Skin of body (tissue), 2 donors: ENCODE measurements around the gene HK1. TPM values are rescaled to one million over a fixed set of nuclear protein-coding genes. Genes with fewer than 3 reads are reported as not detected.
"Not testable (repeated sequence)": the region's sequence is repeated elsewhere in the genome, so short reads cannot be mapped to it uniquely, and the experiment has no call there.

Experiments
- DNase-seq: peaks from one replicate; lab custom pipeline; 2025; lab: John Stamatoyannopoulos, UW
- total RNA-seq: library from RNA; depleted of rRNA; stranded (reverse); fragments of >200 nt; gene quantifications from one replicate; pipeline ENCODE4 v1.2.3, GENCODE V29; 2014

HK1 gene
- total RNA-seq, 1 donor from 2014 or later: 50.6 TPM

GRCh38 chr10:69446650-69447151, 168.4 kb downstream of the HK1 start:
- DNase-seq: no peak

DNA sequence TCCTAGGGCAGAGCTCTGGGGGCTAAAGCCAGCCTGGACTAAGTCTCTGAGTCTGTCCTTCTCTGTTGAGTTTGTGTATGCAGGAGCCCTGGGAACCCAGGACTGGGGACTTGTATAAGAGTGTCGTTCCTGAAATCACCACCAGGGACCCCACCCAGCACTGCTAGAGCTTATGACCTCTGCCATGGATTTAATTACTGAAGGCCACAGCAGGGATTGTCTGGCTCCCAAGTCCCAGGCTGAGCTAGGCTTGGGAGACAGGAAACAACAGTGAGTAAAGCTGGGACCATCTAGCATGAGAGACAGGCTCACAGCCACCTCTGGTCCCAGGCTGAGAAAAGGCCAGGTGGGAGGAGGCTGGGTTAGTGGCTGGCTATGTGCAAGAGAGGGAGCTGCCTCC, 171.5 kb downstream of the HK1 start:
- peak; percentile 47 for DNase-seq

DNA sequence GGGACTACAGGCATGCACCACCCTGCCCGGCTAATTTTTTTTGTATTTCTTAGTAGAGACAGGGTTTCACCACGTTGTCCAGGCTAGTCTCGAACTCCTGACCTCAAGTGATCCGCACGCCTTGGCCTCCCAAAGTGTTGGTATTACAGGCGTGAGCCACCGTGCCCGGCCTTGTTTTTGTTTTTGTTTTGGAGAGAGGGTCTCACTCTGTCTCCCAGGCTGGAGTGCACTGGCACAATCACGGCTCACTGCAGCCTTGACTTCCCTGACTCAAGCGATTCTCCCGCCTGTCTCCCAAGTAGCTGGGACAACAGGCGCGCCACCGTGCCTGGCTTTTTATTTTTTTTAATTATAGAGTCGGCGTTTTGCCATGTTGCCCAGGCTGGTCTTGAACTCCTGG, 172.1 kb downstream of the HK1 start:
- not testable (repeated sequence) for DNase-seq

DNA sequence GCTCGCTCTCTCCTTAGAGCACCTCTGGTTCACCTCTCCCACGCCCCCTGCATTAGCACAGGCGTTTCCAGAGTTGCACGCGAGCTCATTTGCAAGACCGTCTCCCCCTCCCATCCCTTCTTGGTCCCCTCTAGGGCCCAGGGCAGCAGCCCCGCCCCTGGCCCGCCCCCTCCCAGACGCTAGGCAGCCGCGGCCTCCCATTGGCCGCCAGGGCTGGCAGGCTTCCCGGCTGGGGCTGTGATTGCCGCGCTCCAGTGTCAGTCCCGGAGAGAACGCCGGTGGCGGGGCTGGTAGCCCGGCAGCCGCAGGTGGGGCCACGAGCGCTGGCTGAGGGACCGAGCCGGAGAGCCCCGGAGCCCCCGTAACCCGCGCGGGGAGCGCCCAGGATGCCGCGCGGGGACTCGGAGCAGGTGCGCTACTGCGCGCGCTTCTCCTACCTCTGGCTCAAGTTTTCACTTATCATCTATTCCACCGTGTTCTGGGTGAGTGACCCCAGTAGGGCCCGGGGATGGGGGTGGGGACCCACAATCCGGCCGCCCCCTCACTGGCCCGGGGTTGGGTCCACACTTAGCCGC, 173.0 kb downstream of the HK1 start, which contains the start of gene TSPAN15:
TSPAN15 (plus strand) TSS at position 257 of the 575 bp plus-strand sequence; CDS start at position 387, 130 bp downstream.
- peak; percentile 59 for DNase-seq

Other genes with a start within 250 kb of the HK1 start
- gene SRGN, start 190.4 kb upstream of the HK1 start, total RNA-seq: 153 TPM
- gene VPS26A, start 154.3 kb upstream of the HK1 start, total RNA-seq: 62.2 TPM
- gene SUPV3L1, start 98.3 kb upstream of the HK1 start, total RNA-seq: 21.3 TPM
- 0.10 TPM for gene HKDC1, start 58.2 kb upstream of the HK1 start, total RNA-seq
- 0.10 TPM for gene TACR2, start 138.4 kb downstream of the HK1 start, total RNA-seq
- 23.4 TPM for gene TSPAN15, start 173.0 kb downstream of the HK1 start, total RNA-seq